IMR-90 (cell line): ENCODE results near the gene CNPPD1.

Experiments used
- BHLHE40 ChIP-seq: fragments of 150-350 bp; IDR thresholded peaks from 2 replicates; pipeline ENCODE4 v1.6.1; 2016; ENCODE audit warnings: mild to moderate bottlenecking, low read depth, low read length
- POLR2A ChIP-seq: IDR thresholded peaks from 2 replicates; pipeline ENCODE4 v1.6.1; 2012; ENCODE audit warnings: mild to moderate bottlenecking, low read depth, low read length
- SMC3 ChIP-seq: fragments of 150-350 bp; IDR thresholded peaks from 2 replicates; pipeline ENCODE4 v1.6.1; 2016; ENCODE audit warnings: low read depth, mild to moderate bottlenecking, antibody characterized with exemption, low read length, moderate library complexity
- TF ChIP-seq, protein P1 (sequence below): fragments of 150-350 bp; IDR thresholded peaks from 2 replicates; pipeline ENCODE4 v1.6.1; 2016; ENCODE audit warnings: low read depth, mild to moderate bottlenecking, low read length, moderate library complexity, borderline replicate concordance

DNA sequence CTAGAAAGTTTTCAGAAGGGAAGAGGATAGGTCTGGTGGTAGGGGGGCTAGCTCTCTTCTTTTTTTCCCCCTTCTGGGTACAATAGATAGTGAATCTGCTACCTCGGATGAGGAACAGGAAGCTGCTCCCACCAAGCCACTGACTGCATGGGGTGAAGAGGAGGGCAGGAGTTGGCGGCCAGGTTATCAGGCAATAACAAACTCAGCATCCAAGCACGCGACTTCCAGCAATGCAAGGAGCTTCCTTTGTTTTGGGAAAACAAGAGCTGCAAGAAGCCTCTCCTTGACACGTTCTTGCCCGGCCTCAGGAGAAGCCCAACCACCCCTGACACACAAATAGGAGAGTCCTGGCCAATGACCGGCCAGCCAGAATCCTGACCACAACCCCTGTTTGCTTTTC, 48.3 kb downstream of the CNPPD1 start:
- TF ChIP-seq, protein P1, sequence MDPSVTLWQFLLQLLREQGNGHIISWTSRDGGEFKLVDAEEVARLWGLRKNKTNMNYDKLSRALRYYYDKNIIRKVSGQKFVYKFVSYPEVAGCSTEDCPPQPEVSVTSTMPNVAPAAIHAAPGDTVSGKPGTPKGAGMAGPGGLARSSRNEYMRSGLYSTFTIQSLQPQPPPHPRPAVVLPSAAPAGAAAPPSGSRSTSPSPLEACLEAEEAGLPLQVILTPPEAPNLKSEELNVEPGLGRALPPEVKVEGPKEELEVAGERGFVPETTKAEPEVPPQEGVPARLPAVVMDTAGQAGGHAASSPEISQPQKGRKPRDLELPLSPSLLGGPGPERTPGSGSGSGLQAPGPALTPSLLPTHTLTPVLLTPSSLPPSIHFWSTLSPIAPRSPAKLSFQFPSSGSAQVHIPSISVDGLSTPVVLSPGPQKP = no peak
- no peak for TF ChIP-seq POLR2A
- TF ChIP-seq SMC3 = no peak
- TF ChIP-seq BHLHE40 = no peak
